IMR-90 (cell line): ENCODE results near the gene PKHD1. TPM values are rescaled to one million over a fixed set of nuclear protein-coding genes. Genes with fewer than 3 reads are reported as not detected.

Source experiments
- ATAC-seq: fragments of 200-7000 bp; cut with Tn5 transposase; 2 replicates; pipeline ENCODE4 v1.9.1; 2020; ENCODE audit warnings: low read depth, mild to moderate bottlenecking, moderate library complexity
- BruUV-seq: library from RNA; stranded (reverse); fragments of 400-500 nt; replicated peaks from 2 replicates; lab custom pipeline; 2021; lab: Mats Ljungman, UMichigan
- CTCF ChIA-PET: fragments of 300-600 bp; formaldehyde crosslinking; extraction: SDS; loops from one replicate; lab custom pipeline; 2021; ENCODE audit warnings: antibody characterized with exemption; lab: Yijun Ruan, JAX
- POLR2A ChIA-PET: fragments of 300-600 bp; sonication (Branson Sonifier 250); formaldehyde crosslinking; loops from one replicate; lab custom pipeline; 2022; ENCODE audit warnings: antibody characterized with exemption; ENCODE audit not compliant: unreplicated experiment; lab: Charles Lee
- DNase-seq: peaks from one replicate; pipeline ENCODE4 v3.0.0; 2013
- H2AFZ ChIP-seq: replicated peaks from 2 replicates; pipeline ENCODE3; 2013; ENCODE audit warnings: low read length, mild to moderate bottlenecking; ENCODE audit not compliant: poor library complexity
- H2AK5ac ChIP-seq: 2 replicates; pipeline ENCODE4 v1.6.1; 2013; ENCODE audit warnings: low read depth, low read length, inconsistent platforms
- H2AK9ac ChIP-seq: replicated peaks from 2 replicates; pipeline ENCODE3; 2013; ENCODE audit warnings: mild to moderate bottlenecking, low read depth, low read length, moderate library complexity; ENCODE audit not compliant: poor library complexity
- H2BK120ac ChIP-seq: 2 replicates; pipeline ENCODE4 v1.6.1; 2013; ENCODE audit warnings: low read depth, low read length, inconsistent platforms
- H2BK15ac ChIP-seq: 3 replicates; pipeline ENCODE4 v1.6.1; 2013; ENCODE audit warnings: low read depth, low read length, inconsistent platforms
- H2BK20ac ChIP-seq: 2 replicates; pipeline ENCODE4 v1.6.1; 2013; ENCODE audit warnings: low read depth, mild to moderate bottlenecking, inconsistent platforms, low read length, moderate library complexity
- H2BK5ac ChIP-seq: 2 replicates; pipeline ENCODE4 v1.6.1; 2013; ENCODE audit warnings: mild to moderate bottlenecking, low read depth, low read length, inconsistent platforms; ENCODE audit not compliant: poor library complexity, severe bottlenecking
- H3K14ac ChIP-seq: replicated peaks from 2 replicates; pipeline ENCODE4 v1.6.1; 2013; ENCODE audit warnings: low read depth, low read length, inconsistent platforms
- H3K18ac ChIP-seq: 2 replicates; pipeline ENCODE4 v1.6.1; 2013; ENCODE audit warnings: low read depth, low read length, control low read depth
- H3K23ac ChIP-seq: 2 replicates; pipeline ENCODE4 v1.6.1; 2013; ENCODE audit warnings: low read depth, low read length, inconsistent platforms
- H3K27ac ChIP-seq: 2 replicates; pipeline ENCODE4 v1.5.1; 2013; ENCODE audit warnings: mild to moderate bottlenecking, control low read depth, low read length; ENCODE audit not compliant: insufficient read depth
- H3K27me3 ChIP-seq: 2 replicates; pipeline ENCODE4 v1.6.1; 2013; ENCODE audit warnings: low read length; ENCODE audit not compliant: control insufficient read depth, insufficient read depth
- H3K36me3 ChIP-seq: 2 replicates; pipeline ENCODE4 v1.6.1; 2013; ENCODE audit warnings: low read length, mixed read lengths; ENCODE audit not compliant: control insufficient read depth, insufficient read depth
- H3K4ac ChIP-seq: 2 replicates; pipeline ENCODE4 v1.6.1; 2013; ENCODE audit warnings: low read depth, low read length, inconsistent platforms
- H3K4me1 ChIP-seq: 2 replicates; pipeline ENCODE4 v1.6.1; 2013; ENCODE audit warnings: low read length, mixed read lengths; ENCODE audit not compliant: control insufficient read depth, insufficient read depth
- H3K4me2 ChIP-seq: 2 replicates; pipeline ENCODE4 v1.6.1; 2013; ENCODE audit warnings: low read depth, mild to moderate bottlenecking, control low read depth, low read length, moderate library complexity
- H3K4me3 ChIP-seq: 2 replicates; pipeline ENCODE4 v1.5.1; 2013; ENCODE audit warnings: low read depth, mild to moderate bottlenecking, control low read depth, low read length, moderate library complexity; ENCODE audit not compliant: insufficient read depth
- H3K56ac ChIP-seq: 2 replicates; pipeline ENCODE4 v1.6.1; 2013; ENCODE audit warnings: low read length, inconsistent platforms; ENCODE audit not compliant: insufficient read depth; ENCODE audit errors: extremely low read depth
- H3K79me1 ChIP-seq, 2 experiments: 2 replicates each; pipeline ENCODE4 v1.6.1; 2013; ENCODE audit warnings: low read length in 2 of 2, inconsistent platforms in 1 of 2, low read depth in 1 of 2
- H3K9ac ChIP-seq: 2 replicates; pipeline ENCODE4 v1.6.1; 2013; ENCODE audit warnings: low read depth, low read length, control low read depth
- H3K9me1 ChIP-seq: 2 replicates; pipeline ENCODE4 v1.6.1; 2013; ENCODE audit warnings: low read length, inconsistent platforms; ENCODE audit not compliant: insufficient read depth
- H3K9me3 ChIP-seq: 2 replicates; pipeline ENCODE4 v1.6.1; 2013; ENCODE audit warnings: low read length; ENCODE audit not compliant: control insufficient read depth, insufficient read depth
- H4K20me1 ChIP-seq: 2 replicates; pipeline ENCODE4 v1.6.1; 2013; ENCODE audit warnings: low read length, inconsistent platforms; ENCODE audit not compliant: insufficient read depth
- H4K5ac ChIP-seq: 2 replicates; pipeline ENCODE4 v1.6.1; 2013; ENCODE audit warnings: mild to moderate bottlenecking, low read depth, low read length, control low read depth
- H4K8ac ChIP-seq, 2 experiments: 2 replicates each; pipeline ENCODE4 v1.6.1; 2013; ENCODE audit warnings: low read depth in 2 of 2, low read length in 2 of 2, control low read depth in 1 of 2, inconsistent platforms in 1 of 2
- H4K91ac ChIP-seq: 2 replicates; pipeline ENCODE4 v1.6.1; 2013; ENCODE audit warnings: low read depth, low read length, inconsistent platforms; ENCODE audit not compliant: insufficient read depth
- BHLHE40 ChIP-seq: fragments of 150-350 bp; IDR thresholded peaks from 2 replicates; pipeline ENCODE4 v1.6.1; 2016; ENCODE audit warnings: mild to moderate bottlenecking, low read depth, low read length
- CEBPB ChIP-seq: IDR thresholded peaks from 2 replicates; pipeline ENCODE4 v1.6.1; 2012; ENCODE audit warnings: low read depth, low read length, improper control_type of control experiment
- CHD1 ChIP-seq: IDR thresholded peaks from 2 replicates; pipeline ENCODE4 v1.6.1; 2012; ENCODE audit warnings: low read depth, low read length, improper control_type of control experiment
- FOS ChIP-seq: fragments of 150-350 bp; IDR thresholded peaks from 2 replicates; pipeline ENCODE4 v1.6.1; 2016; ENCODE audit warnings: low read depth, low read length
- MAZ ChIP-seq: IDR thresholded peaks from 2 replicates; pipeline ENCODE4 v1.6.1; 2012; ENCODE audit warnings: low read depth, mild to moderate bottlenecking, low read length, improper control_type of control experiment, moderate library complexity, borderline replicate concordance
- MXI1 ChIP-seq: IDR thresholded peaks from 2 replicates; pipeline ENCODE4 v1.6.1; 2012; ENCODE audit warnings: low read depth, mild to moderate bottlenecking, low read length, moderate library complexity, borderline replicate concordance
- RAD21 ChIP-seq: IDR thresholded peaks from 2 replicates; pipeline ENCODE4 v1.6.1; 2012; ENCODE audit warnings: low read length, improper control_type of control experiment
- RCOR1 ChIP-seq: IDR thresholded peaks from 2 replicates; pipeline ENCODE4 v1.6.1; 2012; ENCODE audit warnings: mild to moderate bottlenecking, low read length, improper control_type of control experiment; ENCODE audit not compliant: insufficient replicate concordance
- RFX5 ChIP-seq: IDR thresholded peaks from 2 replicates; pipeline ENCODE4 v1.8.0; 2012; ENCODE audit warnings: low read depth, mild to moderate bottlenecking, low read length, moderate library complexity
- USF2 ChIP-seq: fragments of 150-350 bp; IDR thresholded peaks from 2 replicates; pipeline ENCODE4 v1.6.1; 2017; ENCODE audit warnings: mild to moderate bottlenecking, antibody characterized with exemption, low read length, low read depth
- WGBS, 2 experiments: methylation state at CpG; one replicate each; pipeline versions ENCODE4 v1.1.5 to v1.1.7; 2013; ENCODE audit warnings: missing lambda C conversion rate in 2 of 2; ENCODE audit not compliant: insufficient read length in 1 of 2; ENCODE audit errors: extremely low coverage in 2 of 2; 5-methylcytosine and 5-hydroxymethylcytosine counted together
- dilution Hi-C: fragments of 300-500 bp; cut with HindIII; formaldehyde crosslinking; loops from one replicate; pipeline ENCODE4 v1.14.3; 2018; ENCODE audit warnings: low sequenced_read_pairs; ENCODE audit not compliant: unreplicated experiment
- in situ Hi-C: fragments of 300-500 bp; cut with MboI; formaldehyde crosslinking; loops from 3 replicates; pipeline ENCODE4 v1.14.3; 2019; ENCODE audit warnings: low sequenced_read_pairs, inconsistent platforms, mixed read lengths
- intact Hi-C: fragments of 100-400 bp; cut with micrococcal nuclease; formaldehyde crosslinking; loops from 2 replicates; pipeline ENCODE4 v1.10.0; 2022
- polyA plus RNA-seq, 3 experiments: library from polyadenylated mRNA; depleted of rRNA; stranded (reverse); fragments of >200 nt; gene quantifications; 2 replicates each; pipeline ENCODE4 v1.2.3, GENCODE V29; 2012; ENCODE audit warnings: low replicate concordance in 1 of 3
- total RNA-seq: library from RNA; depleted of rRNA; stranded (reverse); fragments of >200 nt; gene quantifications from 2 replicates; pipeline ENCODE4 v1.2.3, GENCODE V29; 2012

PKHD1 gene
- total and polyA plus RNA-seq, 2 of the 4 experiments (the other 2 are of a cell fraction): not detected

GRCh38 chr6:51719297-51719696, 368.1 kb downstream of the PKHD1 start:
- no peaks in the 10 kb centered on the region for H3K27me3 ChIP-seq
- ATAC-seq: no peak
- no CpG with 5 or more reads among the region's 1 CpG for WGBS, 2 experiments
- no peaks in the 10 kb centered on the region for H3K36me3 ChIP-seq
- dilution Hi-C loops (no loop called here), intact Hi-C loops (no loop called here), in situ Hi-C loops (no loop called here)
- H3K27ac ChIP-seq: no peak overlapping the region
- H3K4me1 ChIP-seq: no peaks in the 10 kb centered on the region
- H3K23ac ChIP-seq: no peak overlapping the region
- no peak overlapping the region for H2AK5ac ChIP-seq
- H3K4me3 ChIP-seq: no peak overlapping the region
- H2AK9ac ChIP-seq: no peak overlapping the region
- H3K9ac ChIP-seq: no peak overlapping the region
- H4K91ac ChIP-seq: no peak overlapping the region
- no peaks in the 10 kb centered on the region for H4K20me1 ChIP-seq
- BruUV-seq: no TSS peak
- no peaks in the 10 kb centered on the region for H3K79me1 ChIP-seq
- ChIA-PET POLR2A (no interaction called here), CTCF (no interaction called here)
- H3K4me2 ChIP-seq: no peak overlapping the region
- H3K14ac ChIP-seq: no peak overlapping the region
- no peaks in the 10 kb centered on the region for H3K9me3 ChIP-seq
- no peak overlapping the region for H4K8ac ChIP-seq
- no peak overlapping the region for H3K18ac ChIP-seq
- no peak overlapping the region for H2AFZ ChIP-seq
- H2BK5ac ChIP-seq: no peak overlapping the region
- TF ChIP-seq RCOR1 (no peak), BHLHE40 (no peak), CHD1 (no peak), FOS (no peak), MAZ (no peak), MXI1 (no peak), USF2 (no peak), CEBPB (no peak), RFX5 (no peak), RAD21 (no peak)
- no peak overlapping the region for H2BK20ac ChIP-seq
- no peak overlapping the region for H2BK15ac ChIP-seq
- no peak overlapping the region for H3K56ac ChIP-seq
- H3K9me1 ChIP-seq: no peaks in the 10 kb centered on the region
- H3K4ac ChIP-seq: no peak overlapping the region
- no peak overlapping the region for H2BK120ac ChIP-seq
- H4K5ac ChIP-seq: no peak overlapping the region
- DNase-seq: no peak
